GM19324 (cell line): ENCODE measurements around the gene TSPO2.
"Not testable (repeated sequence)": the region's sequence is repeated elsewhere in the genome, so short reads cannot be mapped to it uniquely, and the experiment has no call there.

ENCODE experiments used
- ATAC-seq: cut with Tn5 transposase; IDR thresholded peaks from one replicate; pipeline ENCODE4 v1.9.1; 2021; ENCODE audit warnings: mild to moderate bottlenecking, moderate library complexity; ENCODE audit not compliant: unreplicated experiment, low FRiP score

Gene TSPO2, protein sequence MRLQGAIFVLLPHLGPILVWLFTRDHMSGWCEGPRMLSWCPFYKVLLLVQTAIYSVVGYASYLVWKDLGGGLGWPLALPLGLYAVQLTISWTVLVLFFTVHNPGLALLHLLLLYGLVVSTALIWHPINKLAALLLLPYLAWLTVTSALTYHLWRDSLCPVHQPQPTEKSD

DNA sequence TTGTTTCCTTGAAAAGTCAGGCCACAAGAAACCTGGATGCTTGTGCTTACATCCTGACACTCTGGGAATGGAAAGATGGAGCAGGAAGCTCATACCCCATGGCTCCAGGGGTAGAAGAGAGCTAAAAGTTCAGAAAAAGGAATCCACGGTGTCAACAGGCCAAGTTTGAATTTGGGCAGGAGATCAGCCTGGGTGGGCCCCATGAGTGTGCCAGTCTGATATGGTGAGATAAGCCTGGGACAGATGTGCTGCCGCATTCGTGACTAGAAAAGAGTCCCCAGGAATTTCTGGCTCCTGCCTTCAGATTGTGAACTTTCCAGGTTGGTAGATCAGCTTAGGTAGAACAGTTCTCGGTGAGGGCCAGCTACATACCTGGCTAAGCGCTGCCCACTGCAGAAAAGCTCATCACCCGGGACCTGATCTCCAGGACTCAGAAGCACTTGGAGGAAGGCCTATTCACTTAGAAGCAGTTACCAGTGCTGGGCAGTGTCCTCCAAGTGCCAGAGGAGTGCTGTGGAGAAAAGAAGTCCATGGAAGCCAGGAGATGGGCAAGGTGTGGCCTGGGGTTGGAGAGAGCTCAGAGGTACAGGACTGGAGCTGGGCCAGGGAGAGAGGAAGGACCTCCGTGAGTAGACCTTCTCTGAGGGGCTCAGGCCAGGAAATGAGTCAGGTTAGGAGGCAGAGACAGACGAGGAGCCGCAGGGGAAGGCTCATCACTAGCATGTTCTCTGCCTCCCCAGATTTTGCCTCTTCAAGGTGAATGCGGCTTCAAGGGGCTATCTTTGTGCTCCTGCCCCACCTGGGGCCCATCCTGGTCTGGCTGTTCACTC, at the start of gene TSPO2:
TSS of gene TSPO2 (plus strand) at position 242 of the 830 bp plus-strand sequence. CDS start at position 761, 519 bp downstream.
- no peak for ATAC-seq

GRCh38 chr6:40992746-40993145, 49.5 kb upstream of the TSPO2 start:
- no peak for ATAC-seq

DNA sequence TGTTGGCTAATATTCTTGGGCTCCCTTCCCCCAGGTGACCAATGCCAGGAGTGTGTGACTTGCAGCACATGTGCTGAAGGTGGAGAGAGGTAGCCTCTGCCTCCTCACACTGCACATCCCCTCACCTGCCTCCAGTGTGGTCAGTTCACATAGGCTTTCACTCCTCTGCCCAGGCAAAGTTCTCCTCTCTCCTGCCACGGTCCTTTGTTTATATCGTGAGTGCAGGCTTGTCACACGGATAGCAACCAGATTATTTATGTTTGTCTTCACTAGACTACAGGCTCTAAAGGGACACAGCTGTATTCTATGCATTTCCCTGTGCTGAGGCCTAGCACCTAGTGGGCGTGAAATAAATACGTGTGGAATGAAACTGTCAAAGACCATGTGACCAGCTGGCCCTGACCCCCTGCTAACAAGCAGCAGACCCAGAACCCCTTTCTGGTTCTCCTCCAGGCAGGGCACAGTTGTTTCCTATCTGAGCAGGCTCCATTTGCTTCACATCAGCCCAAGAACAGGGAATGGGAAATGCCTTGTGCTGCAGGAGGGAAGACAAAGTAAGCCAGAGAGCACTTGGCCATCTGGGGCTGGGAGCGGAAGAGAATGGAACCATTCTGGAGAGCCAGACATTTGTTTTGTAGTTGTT, 45.6 kb upstream of the TSPO2 start:
- ATAC-seq: no peak

DNA sequence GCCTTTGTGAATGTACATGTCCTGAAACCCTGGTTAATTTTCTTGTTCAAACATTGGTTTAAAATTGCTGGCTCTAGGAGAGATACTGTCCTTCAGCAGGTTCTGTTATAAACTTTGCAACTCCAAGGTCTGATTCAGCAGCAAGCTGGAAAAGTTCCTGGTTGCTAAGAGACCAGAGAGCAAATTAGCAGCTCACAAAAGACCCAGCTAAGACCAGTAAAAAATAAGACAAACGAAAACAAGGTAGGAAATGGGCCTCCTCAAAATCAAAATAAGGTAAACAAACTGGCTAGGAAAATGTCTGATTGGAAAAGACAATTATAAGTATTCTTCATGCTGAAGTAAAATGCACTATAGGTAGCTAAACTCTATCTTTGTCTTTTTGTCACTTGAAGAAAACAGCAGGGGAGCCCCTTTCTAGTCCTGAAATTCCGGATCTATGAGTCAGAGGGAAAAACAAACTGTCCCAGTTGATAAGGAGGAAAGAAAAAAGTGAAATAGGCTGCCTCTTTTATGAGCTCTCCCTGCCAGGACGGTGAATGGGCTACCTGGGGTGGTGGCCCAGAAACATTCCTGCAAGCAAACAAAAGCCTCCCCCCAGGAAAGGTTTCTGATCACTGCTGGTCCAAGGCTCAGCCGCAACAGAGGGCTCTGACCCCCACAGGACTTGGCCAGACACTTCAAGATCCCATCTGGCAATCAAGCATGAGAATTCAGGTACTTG, 44.9 kb upstream of the TSPO2 start:
- no peak for ATAC-seq

DNA sequence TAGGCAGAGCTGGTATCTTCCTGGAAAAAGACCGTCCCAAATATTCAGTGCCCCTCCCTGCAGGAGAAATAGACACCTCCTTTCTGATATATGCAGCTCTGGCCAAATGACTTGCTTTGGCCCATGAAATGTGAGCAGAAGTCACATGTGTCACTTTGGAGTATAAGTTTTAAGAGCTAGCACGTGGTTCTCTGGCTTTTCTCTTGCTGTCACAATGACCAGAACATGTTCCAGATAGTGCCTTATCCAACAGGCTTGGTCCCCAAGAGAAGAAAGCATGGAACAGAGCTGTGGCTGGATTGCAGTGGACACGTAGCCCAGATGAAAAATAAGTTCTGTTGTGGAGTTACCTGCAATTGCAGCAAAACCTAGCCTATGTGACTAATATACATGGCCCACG, 43.6 kb upstream of the TSPO2 start:
- no peak for ATAC-seq

- no peak for ATAC-seq
Observed at GRCh38 chr6:40999569-40999968, 42.7 kb upstream of the TSPO2 start.

DNA sequence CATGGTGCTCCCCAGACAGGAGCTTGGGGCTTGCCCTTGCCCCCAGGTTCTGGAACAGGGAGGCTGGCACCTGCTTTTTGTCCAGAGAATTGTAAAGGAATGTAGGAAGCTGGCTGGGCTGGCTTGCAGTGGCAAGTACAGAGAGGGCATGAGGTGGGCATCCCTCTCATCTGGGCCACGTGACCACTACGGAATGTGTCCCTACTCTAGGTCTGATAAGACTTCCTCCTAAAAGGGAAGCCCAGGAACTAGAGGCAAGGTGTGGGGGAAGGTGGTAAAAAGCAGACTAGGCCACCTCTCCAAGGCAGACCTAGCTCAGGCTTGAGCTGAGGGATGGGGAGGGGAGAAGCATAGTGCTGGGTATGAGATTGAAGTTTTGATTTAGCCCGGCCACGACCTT, 42.0 kb upstream of the TSPO2 start:
- no peak for ATAC-seq

GRCh38 chr6:41002168-41002567, 40.1 kb upstream of the TSPO2 start:
- ATAC-seq: no peak

- not testable (repeated sequence) for ATAC-seq
Observed at GRCh38 chr6:41006217-41006616, 36.0 kb upstream of the TSPO2 start.

DNA sequence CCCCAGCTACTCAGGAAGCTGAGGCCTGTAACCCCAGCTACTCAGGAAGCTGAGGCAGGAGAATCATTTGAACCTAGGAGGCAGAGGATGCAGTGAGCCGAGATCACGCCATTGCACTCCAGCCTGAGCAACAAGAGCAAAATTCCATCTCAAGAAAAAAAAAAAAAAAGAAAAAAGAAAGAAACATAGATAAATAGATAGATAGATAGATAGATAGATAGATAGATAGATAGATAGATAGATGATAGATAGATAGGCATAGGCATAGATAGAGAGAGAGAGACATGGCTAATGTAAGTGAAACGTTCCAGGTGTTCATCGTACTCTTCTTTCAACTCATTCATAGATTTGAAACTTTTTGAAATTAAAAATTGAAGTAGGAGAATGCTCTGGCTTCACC, 35.3 kb upstream of the TSPO2 start:
- ATAC-seq: not testable (repeated sequence)

- no peak for ATAC-seq
Observed at GRCh38 chr6:41008011-41008410, 34.3 kb upstream of the TSPO2 start.

- ATAC-seq: no peak
Observed at GRCh38 chr6:41009669-41010068, 32.6 kb upstream of the TSPO2 start.

GRCh38 chr6:41011673-41012072, 30.6 kb upstream of the TSPO2 start:
- no peak for ATAC-seq

DNA sequence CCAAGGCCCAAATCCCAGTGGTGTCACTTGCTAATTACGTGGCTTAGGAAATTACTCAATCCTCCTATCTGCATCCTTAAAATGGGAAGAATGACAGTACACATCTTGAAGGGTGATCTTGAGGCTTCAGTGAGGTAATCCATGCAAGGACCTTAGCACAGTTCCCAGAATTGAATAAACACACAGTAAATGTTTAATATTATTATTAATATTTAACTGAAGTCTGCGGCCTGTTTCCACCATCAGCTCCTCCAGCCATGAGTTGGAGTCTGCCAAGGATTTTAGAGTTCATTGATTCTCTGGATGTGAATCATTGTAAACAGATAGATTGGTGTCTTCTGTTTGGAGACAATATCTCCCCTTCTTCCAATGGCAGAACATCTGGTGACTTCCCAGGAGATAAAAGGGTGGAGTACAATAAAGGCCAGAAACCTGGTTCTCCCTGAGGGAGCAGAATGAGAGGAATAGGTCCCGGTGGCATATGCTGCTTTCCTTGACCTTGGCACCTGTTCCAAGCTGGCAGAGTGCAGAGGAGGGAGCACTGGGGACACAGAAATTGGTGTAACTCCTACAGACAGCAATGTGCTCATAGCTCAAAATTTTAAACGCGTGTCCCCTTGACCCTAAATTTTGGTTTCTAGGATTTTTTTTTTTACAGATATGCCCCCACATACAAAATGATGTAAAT, 28.7 kb upstream of the TSPO2 start:
- ATAC-seq: no peak

GRCh38 chr6:41014780-41015179, 27.5 kb upstream of the TSPO2 start:
- ATAC-seq: no peak

- not testable (repeated sequence) for ATAC-seq
Observed at GRCh38 chr6:41015860-41016259, 26.4 kb upstream of the TSPO2 start.

GRCh38 chr6:41017663-41018062, 24.6 kb upstream of the TSPO2 start:
- ATAC-seq: no peak

DNA sequence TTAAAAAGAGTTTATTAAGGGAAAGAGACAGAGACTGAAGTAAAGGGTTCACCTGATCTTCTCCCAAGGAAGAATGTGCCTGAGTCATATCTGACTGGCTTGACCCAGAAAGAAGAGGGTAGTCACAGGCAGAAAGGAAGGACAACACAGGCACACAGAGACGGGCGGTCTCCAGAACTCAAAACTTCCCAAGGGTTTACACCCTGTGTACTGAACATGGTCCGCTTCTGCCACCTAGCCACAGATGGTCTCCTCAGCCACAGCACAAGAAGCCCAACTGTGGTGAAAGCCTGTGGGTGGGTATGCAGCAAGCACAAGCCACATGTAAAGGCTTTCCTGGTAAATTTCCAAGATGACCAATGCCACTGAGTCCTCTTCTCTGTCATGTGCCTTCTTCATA, 20.4 kb upstream of the TSPO2 start:
- ATAC-seq: no peak

- no peak for ATAC-seq
Observed at GRCh38 chr6:41022294-41022693, 20.0 kb upstream of the TSPO2 start.

- no peak for ATAC-seq
Observed at GRCh38 chr6:41023114-41023513, 19.2 kb upstream of the TSPO2 start.
